H9 (cell line): ENCODE results near the gene LSG1. TPM values are rescaled to one million over a fixed set of nuclear protein-coding genes. Genes with fewer than 3 reads are reported as not detected.

ENCODE experiments used
- DNase-seq: peaks from one replicate; pipeline ENCODE4 v3.0.0-alpha.2; 2017
- H2AFZ ChIP-seq: one replicate; pipeline ENCODE4 v1.6.1; 2013; ENCODE audit warnings: mild to moderate bottlenecking, low read length, control low read depth, moderate library complexity
- H2AK5ac ChIP-seq: 2 replicates; pipeline ENCODE4 v1.6.1; 2013; ENCODE audit warnings: low read length, control low read depth, mixed read lengths; ENCODE audit not compliant: insufficient read length
- H2BK120ac ChIP-seq: one replicate; pipeline ENCODE4 v1.6.1; 2013; ENCODE audit warnings: low read depth, mild to moderate bottlenecking, low read length, control low read depth, inconsistent platforms; ENCODE audit not compliant: poor library complexity, severe bottlenecking
- H2BK12ac ChIP-seq: 2 replicates; pipeline ENCODE4 v1.6.1; 2013; ENCODE audit warnings: low read length, control low read depth, mixed read lengths, low read depth; ENCODE audit not compliant: insufficient read length
- H2BK15ac ChIP-seq: 2 replicates; pipeline ENCODE4 v1.6.1; 2013; ENCODE audit warnings: low read depth, low read length, control low read depth
- H2BK20ac ChIP-seq: one replicate; pipeline ENCODE4 v1.6.1; 2013; ENCODE audit warnings: low read depth, mild to moderate bottlenecking, low read length, control low read depth, inconsistent platforms; ENCODE audit not compliant: poor library complexity, severe bottlenecking
- H2BK5ac ChIP-seq: 2 replicates; pipeline ENCODE4 v1.6.1; 2013; ENCODE audit warnings: low read length, control low read depth, mixed read lengths; ENCODE audit not compliant: insufficient read length
- H3K14ac ChIP-seq: 2 replicates; pipeline ENCODE4 v1.6.1; 2013; ENCODE audit warnings: low read length, control low read depth; ENCODE audit not compliant: insufficient read depth
- H3K18ac ChIP-seq: 2 replicates; pipeline ENCODE4 v1.6.1; 2013; ENCODE audit warnings: low read depth, mild to moderate bottlenecking, mixed read lengths, low read length, control low read depth; ENCODE audit not compliant: insufficient read length
- H3K23ac ChIP-seq: 2 replicates; pipeline ENCODE4 v1.6.1; 2013; ENCODE audit warnings: low read length, control low read depth, mixed read lengths, low read depth; ENCODE audit not compliant: insufficient read length
- H3K23me2 ChIP-seq: 2 replicates; pipeline ENCODE4 v1.6.1; 2013; ENCODE audit warnings: low read depth, mild to moderate bottlenecking, mixed read lengths, low read length, control low read depth; ENCODE audit not compliant: insufficient read length, poor library complexity, severe bottlenecking
- H3K27ac ChIP-seq: 2 replicates; pipeline ENCODE4 v1.5.1; 2013; ENCODE audit warnings: low read length, control low read depth, mixed read lengths, low read depth; ENCODE audit not compliant: insufficient read length
- H3K27me3 ChIP-seq: 2 replicates; pipeline ENCODE4 v1.6.1; 2013; ENCODE audit warnings: low read length, control low read depth, inconsistent platforms; ENCODE audit not compliant: insufficient read depth
- H3K4ac ChIP-seq: 2 replicates; pipeline ENCODE4 v1.6.1; 2013; ENCODE audit warnings: low read depth, mild to moderate bottlenecking, control low read depth, inconsistent platforms, low read length, moderate library complexity
- H3K4me1 ChIP-seq: 2 replicates; pipeline ENCODE4 v1.6.1; 2013; ENCODE audit warnings: low read length, control low read depth, inconsistent platforms; ENCODE audit not compliant: insufficient read depth
- H3K4me2 ChIP-seq: 2 replicates; pipeline ENCODE4 v1.6.1; 2013; ENCODE audit warnings: low read length, control low read depth, mixed read lengths; ENCODE audit not compliant: insufficient read length, insufficient read depth
- H3K56ac ChIP-seq: 2 replicates; pipeline ENCODE4 v1.6.1; 2013; ENCODE audit warnings: low read depth, mild to moderate bottlenecking, mixed read lengths, low read length, control low read depth; ENCODE audit not compliant: insufficient read length
- H3K79me1 ChIP-seq: 2 replicates; pipeline ENCODE4 v1.6.1; 2013; ENCODE audit warnings: low read depth, mild to moderate bottlenecking, moderate library complexity, low read length, control low read depth, inconsistent platforms; ENCODE audit not compliant: insufficient read depth, poor library complexity, severe bottlenecking
- H3K79me2 ChIP-seq: 2 replicates; pipeline ENCODE4 v1.6.1; 2013; ENCODE audit warnings: low read length, control low read depth, inconsistent platforms; ENCODE audit not compliant: insufficient read depth
- H3K9ac ChIP-seq: 2 replicates; pipeline ENCODE4 v1.6.1; 2013; ENCODE audit warnings: low read length, control low read depth, mixed read lengths; ENCODE audit not compliant: insufficient read length; ENCODE audit errors: extremely low read depth
- H3K9me3 ChIP-seq: one replicate; pipeline ENCODE4 v1.6.1; 2013; ENCODE audit warnings: low read depth, low read length, inconsistent platforms; ENCODE audit not compliant: control insufficient read depth
- H3T11ph ChIP-seq: one replicate; pipeline ENCODE4 v1.6.1; 2013; ENCODE audit warnings: mild to moderate bottlenecking, low read length, control low read depth, inconsistent platforms
- H4K20me1 ChIP-seq: one replicate; pipeline ENCODE4 v1.6.1; 2013; ENCODE audit not compliant: control insufficient read depth, insufficient read length, insufficient read depth
- H4K5ac ChIP-seq: 2 replicates; pipeline ENCODE4 v1.6.1; 2013; ENCODE audit warnings: low read depth, mild to moderate bottlenecking, mixed read lengths, low read length, control low read depth; ENCODE audit not compliant: insufficient read length
- H4K8ac ChIP-seq: replicated peaks from 2 replicates; pipeline ENCODE4 v1.6.1; 2013; ENCODE audit warnings: low read length, control low read depth, mixed read lengths, low read depth; ENCODE audit not compliant: insufficient read length
- H4K91ac ChIP-seq: 2 replicates; pipeline ENCODE4 v1.6.1; 2013; ENCODE audit warnings: low read depth, mild to moderate bottlenecking, moderate library complexity, mixed read lengths, low read length, control low read depth; ENCODE audit not compliant: insufficient read length
- H3K27ac Mint-ChIP-seq, 3 experiments: 2 replicates in 2 of 3; 3 replicates in 1 of 3; pipeline ENCODE4 v1.8.0; 2020 to 2021; ENCODE audit warnings: mixed read lengths in 3 of 3, mild to moderate bottlenecking in 1 of 3, moderate library complexity in 1 of 3
- H3K27me3 Mint-ChIP-seq: 2 replicates; pipeline ENCODE4 v1.8.0; 2021; ENCODE audit warnings: low read depth, mild to moderate bottlenecking, moderate library complexity, mixed read lengths
- H3K36me3 Mint-ChIP-seq, 3 experiments: 2 replicates in 2 of 3; 3 replicates in 1 of 3; pipeline ENCODE4 v1.8.0; 2020 to 2021; ENCODE audit warnings: low read depth in 3 of 3, mixed read lengths in 3 of 3; ENCODE audit not compliant: insufficient read depth in 1 of 3
- H3K4me1 Mint-ChIP-seq, 2 experiments: 2 replicates each; pipeline ENCODE4 v1.8.0; 2020; ENCODE audit warnings: mixed read lengths in 2 of 2
- H3K4me3 Mint-ChIP-seq, 2 experiments: 2 replicates in 1 of 2; 3 replicates in 1 of 2; pipeline ENCODE4 v1.8.0; 2020 to 2021; ENCODE audit warnings: mild to moderate bottlenecking in 2 of 2, mixed read lengths in 2 of 2, moderate library complexity in 1 of 2
- H3K9me3 Mint-ChIP-seq, 2 experiments: 2 replicates in 1 of 2; 3 replicates in 1 of 2; pipeline ENCODE4 v1.8.0; 2020; ENCODE audit warnings: mild to moderate bottlenecking in 2 of 2, mixed read lengths in 2 of 2, moderate library complexity in 1 of 2
- WGBS: extraction: QIAGEN DNeasy Blood & Tissue Kit; methylation state at CpG from one replicate; pipeline ENCODE4 v1.1.7; 2013; ENCODE audit warnings: missing lambda C conversion rate, low lambda C conversion rate, mixed read lengths; ENCODE audit not compliant: insufficient read length; ENCODE audit errors: extremely low coverage; 5-methylcytosine and 5-hydroxymethylcytosine counted together
- total RNA-seq: library from RNA; stranded (reverse); gene quantifications from 2 replicates; pipeline ENCODE4 v1.2.1, GENCODE V29; 2021
- TF ChIP-seq, protein P1 (sequence below): fragments of 200-600 bp; sonication (generic); conservative IDR thresholded peaks from 3 replicates; pipeline ENCODE4 v1.8.0; 2021; ENCODE audit warnings: antibody characterized with exemption, mild to moderate bottlenecking

Gene LSG1
- total RNA-seq, 1 experiment from 2014 or later = 63.3 TPM

GRCh38 chr3:194592798-194593752, 78.9 kb downstream of the LSG1 start:
- Histone ChIP-seq H3K14ac (no peak overlapping the region), H3K79me1 (no peaks in the 10 kb centered on the region), H3K9me3 (no peaks in the 10 kb centered on the region), H3K4ac (no peak overlapping the region), H2BK120ac (no peak overlapping the region), H2AK5ac (no peak overlapping the region), H3K27ac (no peak overlapping the region), H4K91ac (no peak overlapping the region), H3K27me3 (no peaks in the 10 kb centered on the region), H3K56ac (no peak overlapping the region), H2BK12ac (no peak overlapping the region), H3K23ac (no peak overlapping the region), H3K79me2 (no peaks in the 10 kb centered on the region), H2BK15ac (no peak overlapping the region), H2BK20ac (no peak overlapping the region), H4K5ac (no peak overlapping the region), H3K18ac (no peak overlapping the region), H3K9ac (no peak overlapping the region), H2BK5ac (no peak overlapping the region), H4K20me1 (no peaks in the 10 kb centered on the region), H4K8ac (no peak overlapping the region), H2AFZ (no peak overlapping the region), H3K4me1 (no peaks in the 10 kb centered on the region), H3K23me2 (no peaks in the 10 kb centered on the region), H3T11ph (no peak overlapping the region), H3K4me2 (no peak overlapping the region)
- no peaks in the 10 kb centered on the region for H3K27me3 Mint-ChIP-seq
- no peaks in the 10 kb centered on the region for H3K4me1 Mint-ChIP-seq
- DNase-seq = no peak
- H3K4me3 Mint-ChIP-seq = no peak overlapping the region
- no peak overlapping the region for H3K27ac Mint-ChIP-seq
- WGBS = no CpG with 5 or more reads among the region's 10 CpGs
- no peaks in the 10 kb centered on the region for H3K9me3 Mint-ChIP-seq
- peaks cover 0 to 4% (median 0%) of the 10 kb centered on the region in 3 experiments; a peak in 3 of 7 replicates for H3K36me3 Mint-ChIP-seq
- TF ChIP-seq, protein P1, sequence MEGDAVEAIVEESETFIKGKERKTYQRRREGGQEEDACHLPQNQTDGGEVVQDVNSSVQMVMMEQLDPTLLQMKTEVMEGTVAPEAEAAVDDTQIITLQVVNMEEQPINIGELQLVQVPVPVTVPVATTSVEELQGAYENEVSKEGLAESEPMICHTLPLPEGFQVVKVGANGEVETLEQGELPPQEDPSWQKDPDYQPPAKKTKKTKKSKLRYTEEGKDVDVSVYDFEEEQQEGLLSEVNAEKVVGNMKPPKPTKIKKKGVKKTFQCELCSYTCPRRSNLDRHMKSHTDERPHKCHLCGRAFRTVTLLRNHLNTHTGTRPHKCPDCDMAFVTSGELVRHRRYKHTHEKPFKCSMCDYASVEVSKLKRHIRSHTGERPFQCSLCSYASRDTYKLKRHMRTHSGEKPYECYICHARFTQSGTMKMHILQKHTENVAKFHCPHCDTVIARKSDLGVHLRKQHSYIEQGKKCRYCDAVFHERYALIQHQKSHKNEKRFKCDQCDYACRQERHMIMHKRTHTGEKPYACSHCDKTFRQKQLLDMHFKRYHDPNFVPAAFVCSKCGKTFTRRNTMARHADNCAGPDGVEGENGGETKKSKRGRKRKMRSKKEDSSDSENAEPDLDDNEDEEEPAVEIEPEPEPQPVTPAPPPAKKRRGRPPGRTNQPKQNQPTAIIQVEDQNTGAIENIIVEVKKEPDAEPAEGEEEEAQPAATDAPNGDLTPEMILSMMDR = no peak

Other genes starting within 250 kb of the LSG1 start
- gene ATP13A3, start 185.2 kb downstream of the LSG1 start, total RNA-seq = 75.8 and 78.5 TPM in 2 replicates
- gene TMEM44, start 38.8 kb downstream of the LSG1 start, total RNA-seq = 16.5 and 19.8 TPM in 2 replicates
- gene FAM43A, start 13.7 kb upstream of the LSG1 start, total RNA-seq = 2.4 and 2.7 TPM in 2 replicates